K562 (cell line): Measurements from ENCODE around the gene HOXD1. TPM values are rescaled to one million over a fixed set of nuclear protein-coding genes. Genes with fewer than 3 reads are reported as not detected.

ENCODE experiments used
- ATAC-seq: fragments of 200-7000 bp; cut with Tn5 transposase; 3 replicates; pipeline ENCODE4 v1.9.1; 2020; ENCODE audit warnings: moderate library complexity
- BruUV-seq: library from RNA; stranded (reverse); fragments of 400-500 nt; replicated peaks from 2 replicates; lab custom pipeline; 2021; lab: Mats Ljungman, UMichigan
- CTCF ChIA-PET: fragments of 300-600 bp; formaldehyde crosslinking; extraction: SDS; loops from one replicate; lab custom pipeline; 2021; ENCODE audit warnings: low intra/inter-chr PET ratio; lab: Yijun Ruan, JAX
- POLR2A ChIA-PET: fragments of 300-600, 350-650 bp; sonication (Branson Sonifier 250); formaldehyde crosslinking; extraction: SDS; loops from one replicate; lab custom pipeline; 2021; ENCODE audit warnings: antibody characterized with exemption, inconsistent platforms; lab: Yijun Ruan, JAX
- DNase-seq, 4 experiments: peaks; one replicate each; pipeline versions ENCODE4 v3.0.0 to v3.0.0-alpha.2; 2011 to 2018; ENCODE audit warnings: low spot score in 3 of 4, mixed read lengths in 3 of 4; ENCODE audit errors: extremely low read depth in 1 of 4
- FAIRE-seq: peaks from 2 replicates; lab custom pipeline; 2011; peaks lifted over from hg19 to GRCh38; lab: Jason Lieb, UNC
- H2AFZ ChIP-seq: 2 replicates; pipeline ENCODE4 v1.6.0; 2011; ENCODE audit warnings: low read depth, low read length, control low read depth, inconsistent platforms
- H3K27ac ChIP-seq: fragments of 200-600 bp; 3 replicates; pipeline ENCODE4 v1.8.0; 2011; ENCODE audit warnings: low read depth, mild to moderate bottlenecking, control low read depth, inconsistent platforms, low read length, moderate library complexity, mixed read lengths; ENCODE audit errors: extremely low read depth
- H3K27me3 ChIP-seq, 2 experiments: fragments of 300-600 bp in 1 of 2; 2 replicates in 1 of 2; 3 replicates in 1 of 2; pipeline versions ENCODE4 v1.6.0 to v1.8.0; 2011; ENCODE audit warnings: inconsistent platforms in 2 of 2, low read length in 2 of 2, mild to moderate bottlenecking in 1 of 2, mixed read lengths in 1 of 2, moderate library complexity in 1 of 2; ENCODE audit not compliant: control insufficient read depth in 2 of 2, insufficient read depth in 2 of 2
- H3K36me3 ChIP-seq: fragments of 300-600 bp; 3 replicates; pipeline ENCODE4 v1.8.0; 2011; ENCODE audit warnings: mild to moderate bottlenecking, low read length, inconsistent platforms; ENCODE audit not compliant: control insufficient read depth, insufficient read depth
- H3K4me1 ChIP-seq, 2 experiments: fragments of 200-600 bp in 1 of 2; replicated peaks in 1 of 2; 2 replicates in 1 of 2; 3 replicates in 1 of 2; pipeline versions ENCODE4 v1.5.1 to v1.8.0; 2011; ENCODE audit warnings: inconsistent platforms in 2 of 2, low read length in 2 of 2, mild to moderate bottlenecking in 1 of 2, mixed read lengths in 1 of 2, moderate library complexity in 1 of 2; ENCODE audit not compliant: control insufficient read depth in 2 of 2, insufficient read depth in 2 of 2
- H3K4me2 ChIP-seq: 2 replicates; pipeline ENCODE4 v1.6.1; 2011; ENCODE audit warnings: low read length, control low read depth, inconsistent platforms, mixed read lengths; ENCODE audit not compliant: insufficient read depth
- H3K4me3 ChIP-seq: fragments of 200-600 bp; sonication (generic), shearing (Covaris generic); 2 replicates; pipeline ENCODE4 v1.5.1; 2016; ENCODE audit warnings: control low read depth, inconsistent platforms
- H3K79me2 ChIP-seq: fragments of 200-600 bp; 3 replicates; pipeline ENCODE4 v1.8.0; 2011; ENCODE audit warnings: low read length, inconsistent platforms; ENCODE audit not compliant: control insufficient read depth, insufficient read depth
- H3K9ac ChIP-seq, 2 experiments: 2 replicates each; pipeline versions ENCODE4 v1.6.0 to v1.6.1; 2011; ENCODE audit warnings: low read depth in 2 of 2, low read length in 2 of 2, control low read depth in 1 of 2, inconsistent platforms in 1 of 2, mild to moderate bottlenecking in 1 of 2, mixed read lengths in 1 of 2; ENCODE audit not compliant: insufficient read depth in 1 of 2
- H3K9me1 ChIP-seq: one replicate; pipeline ENCODE4 v1.6.0; 2011; ENCODE audit warnings: inconsistent platforms, mild to moderate bottlenecking, low read length, moderate library complexity; ENCODE audit not compliant: control insufficient read depth, insufficient read depth
- H3K9me3 ChIP-seq: replicated peaks from 2 replicates; pipeline ENCODE4 v1.5.1; 2011; ENCODE audit warnings: low read depth, low read length, inconsistent platforms; ENCODE audit not compliant: control insufficient read depth, insufficient read depth
- H4K20me1 ChIP-seq: replicated peaks from 2 replicates; pipeline ENCODE4 v1.6.1; 2011; ENCODE audit warnings: low read length, inconsistent platforms, mixed read lengths; ENCODE audit not compliant: control insufficient read depth, insufficient read depth
- DPF2 ChIP-seq: fragments of 450-650 bp; IDR thresholded peaks from 2 replicates; pipeline ENCODE4 v1.6.1; 2016
- TRIM24 ChIP-seq, 2 experiments: fragments of 450-650 bp; IDR thresholded peaks; 2 replicates each; pipeline ENCODE4 v1.6.1; 2016
- U2AF1 ChIP-seq: fragments of 200-400 bp; formaldehyde crosslinking; optimal IDR thresholded peaks from 2 replicates; pipeline ENCODE3; 2017; ENCODE audit warnings: mild to moderate bottlenecking, low read depth, low read length, moderate library complexity
- ZNF121 ChIP-seq: sonication (generic); formaldehyde crosslinking; conservative IDR thresholded peaks from 2 replicates; pipeline ENCODE4 v1.8.0; 2022; ENCODE audit warnings: missing genetic modification reagents
- WGBS: fragments of 100-300 bp; shearing (Covaris generic); methylation state at CpG from one replicate; pipeline ENCODE4 v1.1.6; 2016; ENCODE audit warnings: low coverage, mixed read lengths; ENCODE audit not compliant: insufficient coverage; ENCODE audit errors: missing lambda C conversion rate; 5-methylcytosine and 5-hydroxymethylcytosine counted together
- in situ Hi-C: fragments of 300-500 bp; cut with MboI; formaldehyde crosslinking; loops from 4 replicates; pipeline ENCODE4 v1.15.0; 2018; ENCODE audit warnings: inconsistent platforms, mixed read lengths
- intact Hi-C: fragments of 100-400 bp; cut with micrococcal nuclease; formaldehyde crosslinking; loops from 2 replicates; pipeline ENCODE4 v1.14.2; 2022
- polyA plus RNA-seq, 8 experiments: library from polyadenylated mRNA; depleted of rRNA in 4 of 8; stranded (reverse) in 5 of 8; unstranded in 3 of 8; fragments of >200 nt; fragmentation: Nextera tagmentation in 2 of 8; fragmentation: Illumina TruSeq in 1 of 8; extraction: Ambion mirVana in 2 of 8; extraction: Trizol in 1 of 8; gene quantifications; 2 replicates each; pipeline versions ENCODE4 v1.2.1 to v1.2.3, GENCODE V29; 2011 to 2014; ENCODE audit warnings: inconsistent platforms in 1 of 8, missing spikeins in 1 of 8
- total RNA-seq, 7 experiments: library from RNA; depleted of rRNA in 6 of 7; stranded (reverse); fragments of >200 nt in 6 of 7; fragmentation: Illumina TruSeq in 2 of 7; extraction: Trizol in 2 of 7; gene quantifications; 2 replicates each; pipeline versions ENCODE4 v1.2.1 to v1.2.3, GENCODE V29; 2011 to 2021; ENCODE audit warnings: low replicate concordance in 1 of 7
- TF ChIP-seq, protein P1 (sequence below): fragments of 250-450 bp; sonication (Bioruptor Pico); IDR thresholded peaks from 2 replicates; pipeline ENCODE4 v1.6.1; 2021; ENCODE audit warnings: mild to moderate bottlenecking
- TF ChIP-seq, protein P2 (sequence below): sonication (generic); formaldehyde crosslinking; IDR thresholded peaks from 2 replicates; pipeline ENCODE4 v1.8.0; 2022; ENCODE audit warnings: mild to moderate bottlenecking, missing genetic modification reagents
- TF ChIP-seq, protein P3 (sequence below), 2 experiments: fragments of 450-650 bp in 1 of 2; sonication (generic) in 1 of 2; formaldehyde crosslinking in 1 of 2; IDR thresholded peaks in 1 of 2; conservative IDR thresholded peaks in 1 of 2; 2 replicates each; pipeline versions ENCODE4 v1.6.1 to v1.8.1; 2016 to 2023; ENCODE audit warnings: mild to moderate bottlenecking in 2 of 2, moderate library complexity in 2 of 2, inconsistent platforms in 1 of 2, missing genetic modification reagents in 1 of 2

Gene HOXD1
- total and polyA plus RNA-seq, 9 of the 15 experiments (the other 6 are each of a cell fraction or from before 2014, with no cell fraction given) = not detected

DNA sequence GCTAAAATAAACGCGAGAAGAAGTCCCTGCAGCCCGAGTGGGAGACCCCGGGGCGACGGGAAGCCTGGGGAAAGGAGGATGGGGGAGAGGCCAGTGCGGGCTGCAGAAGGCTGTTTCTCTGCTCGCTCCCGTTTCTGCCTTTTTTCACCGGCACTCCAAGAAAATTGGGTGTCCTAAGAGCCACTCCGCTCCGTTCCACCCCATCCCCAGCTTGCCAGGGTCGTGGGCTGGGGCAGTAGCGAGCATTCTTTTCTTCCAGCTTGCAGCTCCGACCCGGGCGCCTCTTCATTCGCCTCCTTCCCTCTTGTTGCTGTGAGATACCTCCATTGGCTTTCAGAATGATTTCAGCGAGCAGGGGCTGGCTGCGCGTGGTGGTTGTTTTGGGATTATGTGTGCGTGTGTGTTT lies 30.3 kb upstream of the HOXD1 start (continued):
- TF ChIP-seq, protein P1, sequence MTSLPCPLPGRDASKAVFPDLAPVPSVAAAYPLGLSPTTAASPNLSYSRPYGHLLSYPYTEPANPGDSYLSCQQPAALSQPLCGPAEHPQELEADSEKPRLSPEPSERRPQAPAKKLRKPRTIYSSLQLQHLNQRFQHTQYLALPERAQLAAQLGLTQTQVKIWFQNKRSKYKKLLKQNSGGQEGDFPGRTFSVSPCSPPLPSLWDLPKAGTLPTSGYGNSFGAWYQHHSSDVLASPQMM = no peak
- no peak for TF ChIP-seq ZNF121
- TF ChIP-seq U2AF1 = no peak
- TF ChIP-seq, all 486 proteins: peak for 0

- peaks cover 8% of the 10 kb centered on the region for H4K20me1 ChIP-seq
- no TSS peak for BruUV-seq
- TF ChIP-seq, protein P2, sequence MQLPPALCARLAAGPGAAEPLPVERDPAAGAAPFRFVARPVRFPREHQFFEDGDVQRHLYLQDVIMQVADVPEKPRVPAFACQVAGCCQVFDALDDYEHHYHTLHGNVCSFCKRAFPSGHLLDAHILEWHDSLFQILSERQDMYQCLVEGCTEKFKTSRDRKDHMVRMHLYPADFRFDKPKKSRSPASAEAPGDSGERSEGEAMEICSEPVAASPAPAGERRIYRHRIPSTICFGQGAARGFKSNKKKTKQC (CRISPR knock-in tag) = no peak
- TF ChIP-seq TRIM24 (IDR thresholded peaks at IDR 0.05) (no peak), DPF2 (no peak)
- TF ChIP-seq, protein P3, sequence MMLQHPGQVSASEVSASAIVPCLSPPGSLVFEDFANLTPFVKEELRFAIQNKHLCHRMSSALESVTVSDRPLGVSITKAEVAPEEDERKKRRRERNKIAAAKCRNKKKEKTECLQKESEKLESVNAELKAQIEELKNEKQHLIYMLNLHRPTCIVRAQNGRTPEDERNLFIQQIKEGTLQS (IDR thresholded peaks at IDR 0.05) = no peak
- TF ChIP-seq, protein P3 (CRISPR knock-in tag; conservative IDR thresholded peaks at IDR 0.05) = no peak
- in situ Hi-C loops = no loop called here
- H3K9me1 ChIP-seq = no peaks in the 10 kb centered on the region
- peaks cover 75 to 79% of the 10 kb centered on the region in 2 experiments for H3K27me3 ChIP-seq
- DNase-seq (no peak), ATAC-seq (no peak), FAIRE-seq (no peak)
- no peaks in the 10 kb centered on the region for H3K79me2 ChIP-seq
- no peak overlapping the region for H2AFZ ChIP-seq
- peaks cover 0 to 18% of the 10 kb centered on the region in 2 experiments; a peak in 2 of 5 replicates for H3K4me1 ChIP-seq
- H3K4me3 ChIP-seq = no peak overlapping the region
- intact Hi-C loops = no loop called here
- WGBS = 2% methylated on average over 34 of the region's 39 CpGs
- H3K27ac ChIP-seq = no peak overlapping the region
- ChIA-PET POLR2A (no interaction called here), CTCF (no interaction called here)
- no peaks in the 10 kb centered on the region for H3K36me3 ChIP-seq
- H3K4me2 ChIP-seq = no peak overlapping the region
- no peak overlapping the region for H3K9ac ChIP-seq
- no peaks in the 10 kb centered on the region for H3K9me3 ChIP-seq
These were observed 29.4 kb upstream of the HOXD1 start for GRCh38 chr2:176158855-176159662.
